Suppressor macrophage treated with lipopolysaccharide for 1 hour (primary cell): ENCODE results near the gene F8.

ENCODE experiments used
- DNase-seq, 3 donors: peaks; one replicate each; pipeline ENCODE4 v3.0.0-alpha.2; 2020 to 2022

F8 gene

DNA sequence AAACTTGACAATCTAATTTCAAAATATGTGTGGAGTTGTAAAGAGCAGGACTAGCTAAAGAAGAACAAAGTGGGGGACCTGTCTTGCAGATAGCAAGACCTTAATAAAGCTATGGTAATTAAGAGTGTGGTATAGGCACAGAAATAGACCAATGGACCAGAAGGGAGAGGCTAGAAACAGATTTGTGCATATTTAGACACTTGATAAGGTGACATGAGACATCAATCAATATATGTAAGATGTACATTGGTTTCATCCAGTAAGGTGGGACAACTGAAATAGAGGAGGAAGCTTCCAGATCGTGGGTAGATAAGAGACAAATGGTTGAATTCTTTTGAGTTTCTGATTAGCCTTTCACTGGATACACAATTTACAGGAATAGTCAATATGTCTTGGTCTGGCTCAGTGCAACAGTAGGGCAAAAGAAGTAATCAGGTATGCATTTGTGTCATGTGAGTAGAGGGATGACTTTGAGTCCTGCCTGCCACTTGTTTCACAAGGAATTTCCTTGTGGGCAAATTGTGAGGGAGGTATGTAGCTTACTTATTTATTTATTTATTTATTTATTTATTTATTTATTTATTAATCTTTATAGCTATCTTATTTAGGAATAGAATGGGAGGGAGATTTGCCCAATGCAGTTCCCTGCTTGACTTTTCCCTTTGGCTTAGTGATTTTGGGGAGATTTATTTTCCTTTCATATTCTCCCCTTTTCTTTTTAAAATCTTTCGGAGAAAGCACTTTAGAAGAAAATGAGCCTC is 210.0 kb downstream of the F8 start:
- DNase-seq = no peak

GRCh38 chrX:154809939-154810665 is 212.4 kb downstream of the F8 start:
- no peak for DNase-seq

GRCh38 chrX:154806837-154807501 is 215.6 kb downstream of the F8 start:
- DNase-seq = no peak

GRCh38 chrX:154805696-154806091 is 216.8 kb downstream of the F8 start:
- DNase-seq = no peak

GRCh38 chrX:154804957-154805695 is 217.4 kb downstream of the F8 start, which contains the start of gene MPP1:
MPP1 (minus strand) TSS chrX:154805485; CDS start chrX:154805373, 112 bp downstream.
- peak; percentile 82 to 91 (median 88) for DNase-seq

DNA sequence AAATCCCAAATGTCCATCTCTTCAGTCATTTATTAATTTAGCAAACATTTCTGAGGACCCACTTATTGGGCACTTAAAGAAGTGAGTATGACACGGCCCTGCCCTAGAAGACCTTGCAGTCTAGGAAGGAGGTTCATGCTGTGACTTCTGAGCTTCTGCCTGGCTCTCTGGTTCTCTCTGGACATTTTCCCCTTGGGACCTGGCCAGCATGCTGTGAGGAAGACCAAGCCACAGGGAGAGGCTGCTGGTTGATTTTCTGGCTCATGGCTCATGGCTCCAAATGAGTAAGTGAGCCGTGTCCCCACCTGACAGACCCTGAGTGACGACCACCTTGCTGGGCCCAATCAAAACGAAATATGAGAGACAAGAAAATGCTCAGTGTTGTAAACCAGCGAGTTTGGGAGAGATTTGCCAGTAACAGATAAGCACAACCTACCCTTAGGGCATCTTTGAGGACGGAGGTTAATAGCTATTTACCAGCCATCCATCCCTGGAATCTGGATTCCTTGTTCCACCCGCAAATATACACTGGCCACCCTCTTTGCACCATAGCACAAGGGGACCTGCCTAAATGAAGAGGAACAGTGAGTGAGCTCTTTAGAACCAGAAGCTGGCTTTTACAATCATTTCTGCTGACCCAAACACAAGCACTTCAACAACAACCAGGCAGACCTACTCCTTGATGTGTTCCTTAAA is 218.1 kb downstream of the F8 start:
- DNase-seq = no peak

DNA sequence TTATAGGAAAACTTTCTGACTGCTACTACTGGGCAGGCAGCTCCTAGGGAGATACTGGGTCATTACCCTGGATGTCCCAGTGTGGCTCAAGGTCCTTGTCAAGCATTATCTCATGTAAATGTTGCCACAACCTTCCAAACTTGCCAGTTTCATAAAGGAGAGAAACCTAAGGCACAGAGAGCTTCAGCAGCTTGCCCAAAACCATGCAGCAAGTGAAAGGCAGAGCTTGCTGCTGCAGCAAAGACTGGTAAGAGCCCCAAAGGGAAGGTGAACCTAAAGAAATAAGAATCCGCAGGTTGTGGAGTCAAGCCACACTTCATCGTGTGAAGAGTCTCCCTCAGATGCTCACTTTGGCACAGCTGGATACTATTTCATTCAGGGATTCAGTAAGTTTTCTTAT is 219.6 kb downstream of the F8 start:
- peak; percentile 36 to 56 (median 49) for DNase-seq

- peak; percentile 65 to 84 (median 76) for DNase-seq
Observed at GRCh38 chrX:154800478-154801210, 221.9 kb downstream of the F8 start.

- no peak for DNase-seq
Observed at GRCh38 chrX:154799556-154800348, 222.8 kb downstream of the F8 start.

GRCh38 chrX:154797006-154797405 is 225.5 kb downstream of the F8 start:
- DNase-seq = no peak

- peak; percentile 51 to 76 (median 74) for DNase-seq
Observed at GRCh38 chrX:154795016-154795415, 227.5 kb downstream of the F8 start.

GRCh38 chrX:154793084-154793795 is 229.3 kb downstream of the F8 start:
- DNase-seq = no peak

DNA sequence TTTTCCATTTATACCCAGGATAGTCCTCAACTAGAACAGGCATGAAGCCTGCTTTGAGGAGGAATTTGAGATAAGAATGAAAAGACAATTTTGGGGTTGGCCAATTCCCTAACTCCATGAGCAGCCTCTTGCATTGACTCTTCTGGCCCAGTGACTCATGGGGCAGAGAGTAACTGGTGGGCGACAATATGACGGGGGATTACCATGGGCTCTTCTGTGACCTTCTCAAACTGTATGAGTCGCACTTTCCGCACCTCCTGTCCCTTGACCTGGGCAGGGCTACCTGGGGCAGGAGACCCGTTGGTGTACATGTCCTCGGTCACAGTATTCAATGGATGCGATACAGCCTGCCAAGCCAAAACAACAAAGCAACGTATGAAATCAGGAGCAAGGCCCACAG is 230.6 kb downstream of the F8 start:
- peak; percentile 63 to 74 (median 67) for DNase-seq

GRCh38 chrX:154791467-154791866 is 231.1 kb downstream of the F8 start:
- DNase-seq = no peak
